Glomerular visceral epithelial cell (primary cell): ENCODE measurements around the gene MARCHF2.

Experiments
- DNase-seq: peaks from one replicate; pipeline ENCODE4 v3.0.0-alpha.2; 2016; ENCODE audit errors: extremely low spot score

Gene MARCHF2

DNA sequence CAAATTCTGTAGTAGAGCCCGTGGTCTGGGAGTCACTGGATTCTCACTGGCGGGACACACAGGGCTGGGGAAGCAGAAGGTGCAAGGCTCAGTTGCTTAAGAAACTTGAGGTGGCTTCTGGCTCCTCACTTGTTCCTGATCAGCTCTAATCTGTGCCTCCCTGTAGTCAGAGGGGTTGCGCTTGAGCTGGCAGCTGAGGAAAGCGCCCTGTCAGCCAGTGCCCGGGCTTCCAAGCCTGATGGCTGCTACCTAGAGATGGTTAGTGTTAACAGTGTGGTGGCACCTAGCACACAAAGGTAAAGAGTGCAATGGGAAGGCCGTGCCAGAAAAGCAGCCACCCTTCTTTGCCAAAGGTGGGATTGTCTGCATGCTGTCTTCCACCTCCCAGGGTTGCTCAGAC, 40.5 kb downstream of the MARCHF2 start:
- no peak for DNase-seq

DNA sequence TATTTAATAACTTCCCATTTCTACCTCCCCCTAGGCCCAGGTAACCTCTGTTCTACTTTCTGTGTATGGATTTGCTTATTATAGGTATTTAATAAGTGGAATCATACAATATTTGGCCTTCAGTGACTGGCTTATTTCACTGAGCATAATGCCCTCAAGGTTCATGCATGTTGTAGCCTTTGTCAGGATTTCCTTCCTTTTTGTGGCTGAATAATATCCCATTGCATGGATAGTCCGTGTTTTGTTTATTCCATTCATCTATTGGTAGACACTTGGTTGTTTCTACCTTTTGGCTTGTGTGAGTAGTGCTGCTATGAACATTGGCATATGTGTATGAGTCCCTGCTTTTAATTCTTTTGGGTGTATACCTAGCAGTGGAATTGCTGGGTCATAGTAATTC, 41.1 kb downstream of the MARCHF2 start:
- DNase-seq: no peak

DNA sequence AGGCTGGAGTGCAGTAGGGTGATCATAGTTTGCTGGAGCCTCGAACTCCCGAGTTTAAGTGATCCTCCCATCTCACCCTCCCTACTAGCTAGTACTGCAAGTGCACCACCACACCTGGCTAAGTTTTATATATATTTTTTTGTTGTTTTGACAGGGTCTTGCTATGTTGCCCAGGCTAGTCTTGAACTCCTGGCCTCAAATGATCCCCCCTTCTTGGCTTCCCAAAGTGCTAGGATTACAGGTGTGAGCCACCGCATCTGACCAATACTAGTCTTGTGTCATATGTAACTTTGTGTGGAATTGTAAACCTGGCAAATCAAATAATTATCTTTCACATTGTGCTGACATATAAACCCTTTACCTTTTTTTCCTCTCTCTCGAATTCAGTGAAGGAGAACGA, 41.9 kb downstream of the MARCHF2 start:
- DNase-seq: no peak

DNA sequence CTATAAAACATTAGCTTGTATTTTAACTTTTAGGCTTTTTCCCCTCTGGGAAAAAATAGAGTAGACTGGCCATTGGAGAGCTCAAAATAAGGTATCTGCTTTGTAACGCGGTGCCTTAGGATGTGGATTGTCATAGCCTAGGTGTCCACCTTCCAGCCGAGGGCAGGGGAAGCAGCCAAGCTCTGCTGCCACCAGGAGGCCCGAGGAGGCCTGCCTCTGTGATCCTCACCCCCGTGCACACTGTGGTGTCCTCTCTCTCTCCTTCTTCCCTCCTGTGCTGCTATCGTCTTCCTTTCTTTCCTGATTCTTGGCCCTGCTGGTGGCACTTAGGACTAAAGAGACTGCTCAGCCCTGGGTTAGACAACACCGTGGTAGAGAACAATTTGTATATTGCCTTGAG, 43.0 kb downstream of the MARCHF2 start:
- no peak for DNase-seq

DNA sequence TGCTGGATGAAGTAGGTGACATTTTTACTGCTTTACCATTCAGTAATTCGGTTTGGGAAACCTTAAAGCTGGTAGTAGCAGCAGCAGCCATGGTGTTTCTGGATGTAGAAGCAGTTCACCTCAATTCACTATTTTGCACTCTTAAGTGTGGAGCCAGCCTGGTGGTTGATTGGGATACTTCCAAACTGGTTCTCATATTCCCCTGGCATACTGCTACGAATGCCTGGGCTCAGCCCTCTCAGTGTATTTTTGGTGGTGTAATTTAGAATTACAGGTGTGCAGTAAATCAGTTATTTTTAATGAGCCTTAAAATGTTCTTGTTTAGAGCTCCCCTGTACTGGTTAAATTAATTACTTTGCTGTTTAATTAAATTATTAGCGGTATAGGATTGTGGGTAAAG, 44.1 kb downstream of the MARCHF2 start:
- no peak for DNase-seq

DNA sequence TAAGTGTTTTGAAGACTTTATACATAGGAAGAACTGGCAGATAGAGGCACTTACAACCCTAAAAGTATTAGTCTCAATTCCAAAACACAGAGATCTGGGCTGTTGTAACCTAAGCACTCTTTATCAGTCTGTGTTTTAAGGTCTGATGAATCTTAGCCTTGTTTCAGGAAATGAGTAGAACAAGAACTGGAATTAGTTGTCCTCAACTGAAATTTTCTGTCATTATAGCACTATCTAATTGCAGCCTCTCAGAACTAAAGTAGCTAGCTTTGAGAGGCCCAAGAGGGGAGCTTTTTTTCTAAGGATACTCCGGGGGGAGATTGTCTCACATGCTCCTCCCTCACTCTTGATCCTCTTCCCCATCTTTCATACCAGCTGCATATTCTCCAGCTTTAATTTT, 44.7 kb downstream of the MARCHF2 start:
- DNase-seq: no peak

DNA sequence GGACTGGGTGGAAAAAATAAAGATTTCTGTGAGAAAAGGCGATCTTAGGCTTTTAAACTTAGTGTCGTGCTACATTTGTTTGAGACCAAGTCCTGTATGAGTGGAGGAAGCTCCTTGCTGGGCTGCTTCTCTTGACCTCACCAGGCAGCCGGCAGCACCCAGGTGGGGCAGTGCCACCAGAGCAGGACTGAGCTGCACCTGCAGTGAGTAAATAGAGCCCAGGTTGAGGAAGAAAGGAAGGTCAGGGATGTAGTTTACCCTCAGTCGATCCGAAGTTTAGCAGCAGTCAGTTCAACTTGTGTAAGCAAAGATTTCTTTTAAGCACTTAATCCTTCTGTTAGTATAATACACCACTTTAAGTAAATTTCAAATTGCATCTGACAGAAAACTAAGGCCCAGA, 45.3 kb downstream of the MARCHF2 start:
- no peak for DNase-seq

DNA sequence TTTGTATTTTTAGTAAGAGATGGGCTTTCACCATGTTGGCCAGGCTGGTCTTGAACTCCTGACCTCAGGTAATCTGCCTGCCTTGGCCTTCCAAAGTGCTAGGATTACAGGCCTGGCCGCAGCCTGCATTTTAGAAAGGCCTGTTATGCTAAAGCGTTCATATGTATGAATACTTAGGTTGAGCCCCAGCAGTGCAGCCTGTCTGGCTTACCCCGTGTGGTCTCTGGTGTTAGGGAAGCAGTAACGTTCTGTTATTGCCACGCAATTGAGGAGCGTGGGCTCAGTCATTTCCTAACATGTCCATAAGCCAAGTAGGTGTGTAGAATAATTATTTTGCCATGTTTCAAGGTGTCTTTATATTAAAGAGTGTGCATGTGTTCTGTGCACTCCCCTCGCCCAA, 46.0 kb downstream of the MARCHF2 start:
- no peak for DNase-seq

DNA sequence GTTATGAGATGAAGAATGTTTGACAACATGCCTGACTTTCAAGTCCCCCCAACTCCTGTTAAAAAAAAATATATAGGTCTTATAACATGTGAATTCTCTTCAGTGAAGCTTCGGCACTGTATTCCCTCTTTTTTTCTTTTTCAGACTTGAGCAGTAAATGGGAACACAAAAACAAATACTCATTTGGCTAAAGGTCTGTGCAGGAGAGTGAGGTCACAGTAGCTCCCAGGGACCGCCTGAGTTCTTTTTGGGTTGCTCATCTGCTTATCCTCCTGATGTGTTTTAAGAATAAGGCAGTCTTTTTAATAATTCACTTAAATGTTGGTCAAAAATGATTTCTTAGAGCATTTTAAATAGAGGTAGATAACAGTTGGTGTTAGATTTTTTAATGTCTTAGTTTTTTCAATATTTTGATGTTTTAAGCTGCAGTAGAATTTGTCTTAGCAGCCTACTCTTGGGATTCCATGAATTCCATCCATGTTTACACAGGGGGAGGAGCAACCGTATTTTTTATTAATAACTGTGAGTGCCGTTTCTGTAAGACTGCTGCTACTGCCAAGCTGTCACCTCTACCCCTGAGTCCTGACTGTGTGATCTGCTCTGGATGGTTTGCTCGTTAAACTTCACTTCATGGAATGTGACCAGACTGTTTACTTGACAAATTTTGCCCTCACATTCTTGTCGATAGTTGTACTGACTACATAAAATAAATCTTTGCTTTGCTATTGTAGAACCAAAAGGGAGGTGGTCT, 46.6 kb downstream of the MARCHF2 start:
- DNase-seq: peak; percentile 44

DNA sequence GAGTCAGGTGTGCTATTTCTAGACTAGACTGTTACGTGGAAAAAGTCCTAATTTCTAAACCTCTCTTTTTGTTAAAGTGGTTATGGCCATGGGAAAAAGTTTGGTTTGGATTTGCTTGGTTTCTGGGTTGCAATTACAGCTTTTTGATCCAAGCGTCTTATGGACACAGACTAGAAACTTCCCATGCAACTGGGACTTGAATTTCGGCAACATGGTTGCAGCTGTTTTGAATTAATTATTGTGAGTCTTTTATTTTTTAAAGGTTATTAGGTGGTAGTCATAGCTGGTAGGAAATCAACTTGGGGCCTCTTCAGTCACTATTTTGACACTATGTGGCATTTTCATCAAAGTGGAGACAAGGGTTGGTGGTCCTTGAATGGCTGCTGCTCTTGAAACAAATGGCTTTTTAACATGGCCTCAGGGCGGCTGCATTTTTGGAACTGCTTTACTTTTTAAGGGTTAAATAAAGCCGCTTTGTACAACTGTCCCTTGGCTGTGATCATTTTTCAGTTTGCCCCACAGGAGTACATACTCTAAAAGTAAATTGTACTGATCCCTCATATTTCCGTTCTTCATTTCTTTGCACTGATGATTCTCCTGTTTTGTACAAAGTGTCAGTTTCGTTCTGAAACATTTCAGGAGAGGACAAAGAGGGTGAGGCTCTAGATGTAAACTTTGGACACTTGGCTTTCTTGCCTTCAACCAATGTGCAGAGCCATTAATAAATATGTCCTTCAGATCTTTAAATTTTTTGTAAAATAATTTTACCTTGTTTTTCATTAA, 47.6 kb downstream of the MARCHF2 start:
- no peak for DNase-seq

DNA sequence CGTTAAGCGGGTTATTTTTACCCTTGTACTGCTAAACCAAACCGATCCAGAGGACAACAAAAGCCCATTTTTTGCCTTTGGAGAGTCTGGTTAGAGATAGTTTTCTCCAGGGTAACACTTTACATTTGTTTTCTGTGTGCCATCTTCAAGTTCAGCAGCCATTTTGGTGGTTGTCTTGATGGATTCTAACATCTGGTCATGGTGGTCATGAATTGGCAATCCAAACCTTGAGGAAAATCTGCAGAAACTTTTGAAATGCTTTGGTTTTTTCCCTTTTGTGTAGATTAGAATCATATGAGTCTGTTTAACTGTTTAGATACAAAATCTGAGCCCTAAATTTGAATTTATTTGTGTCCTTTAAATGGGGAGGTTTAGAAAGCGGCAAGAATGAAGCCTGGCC, 48.3 kb downstream of the MARCHF2 start:
- DNase-seq: no peak

DNA sequence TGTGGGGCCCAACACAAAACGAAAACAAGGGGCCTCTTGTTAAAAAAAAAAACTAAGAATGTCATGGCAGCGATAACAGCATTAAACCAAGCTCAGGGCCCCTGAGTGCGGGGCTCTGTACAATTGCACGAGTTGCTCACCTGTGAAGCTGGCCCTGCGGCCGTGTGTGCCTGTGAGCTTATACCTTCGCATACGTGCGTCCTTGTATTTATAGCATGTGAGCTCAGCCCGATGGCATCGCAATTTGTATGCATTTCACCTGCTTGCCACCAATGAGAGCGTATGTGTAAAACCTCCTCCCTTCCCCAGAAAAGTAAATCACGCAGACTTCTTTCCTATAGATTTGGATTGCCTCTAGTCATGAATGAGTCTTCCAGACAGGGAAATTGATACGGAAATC, 48.8 kb downstream of the MARCHF2 start:
- DNase-seq: no peak

DNA sequence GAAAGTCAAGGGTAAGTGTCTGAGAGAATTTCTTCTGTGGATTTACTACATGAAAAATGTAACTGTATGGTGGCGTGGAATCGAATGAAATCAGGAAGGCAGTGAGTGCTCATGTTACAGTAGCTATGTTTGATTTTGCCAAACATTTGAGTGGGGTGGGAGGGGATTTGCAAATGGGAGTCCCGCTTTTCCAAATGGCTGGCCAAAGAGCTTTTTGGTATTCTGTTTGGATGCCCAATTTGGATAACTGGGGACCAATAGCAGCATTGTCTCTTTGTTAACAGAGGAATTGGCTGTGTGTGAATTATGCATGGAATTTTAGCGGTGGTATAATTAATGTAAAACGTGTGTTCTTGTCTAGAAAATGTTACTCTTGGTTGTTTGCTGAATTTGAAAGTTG, 49.5 kb downstream of the MARCHF2 start:
- no peak for DNase-seq

DNA sequence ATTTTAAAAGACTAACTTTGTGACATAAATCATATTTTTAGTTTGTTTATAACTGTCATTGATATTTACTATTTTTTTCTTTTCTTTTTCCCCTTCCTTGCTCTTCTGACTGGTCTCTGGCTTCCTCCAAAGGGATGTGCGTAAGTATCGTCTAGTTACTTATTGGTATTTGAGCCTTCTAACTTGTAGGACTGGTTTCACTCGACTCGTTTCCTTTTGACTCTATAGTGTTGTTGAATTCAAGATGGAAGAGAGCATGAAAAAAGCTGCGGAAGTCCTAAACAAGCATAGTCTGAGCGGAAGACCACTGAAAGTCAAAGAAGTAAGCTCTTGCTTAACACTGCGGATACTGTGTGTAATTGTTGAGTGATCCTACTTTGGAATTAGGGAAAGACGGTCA, 50.3 kb downstream of the MARCHF2 start:
- no peak for DNase-seq

DNA sequence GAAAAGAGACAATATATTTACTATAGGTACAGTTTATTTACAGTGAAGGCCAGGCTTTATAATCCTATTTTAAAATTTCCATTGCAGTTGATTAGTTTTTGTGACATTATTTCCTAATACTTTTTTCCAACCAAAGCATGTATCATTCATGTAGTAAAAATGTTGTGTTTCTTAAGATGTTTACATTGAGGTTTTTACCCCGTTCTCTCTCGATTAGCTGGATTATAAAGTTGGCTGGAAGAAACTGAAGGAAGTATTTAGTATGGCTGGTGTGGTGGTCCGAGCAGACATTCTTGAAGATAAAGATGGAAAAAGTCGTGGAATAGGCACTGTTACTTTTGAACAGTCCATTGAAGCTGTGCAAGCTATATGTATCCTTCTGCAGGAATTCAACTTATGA, 52.9 kb downstream of the MARCHF2 start:
- DNase-seq: no peak

DNA sequence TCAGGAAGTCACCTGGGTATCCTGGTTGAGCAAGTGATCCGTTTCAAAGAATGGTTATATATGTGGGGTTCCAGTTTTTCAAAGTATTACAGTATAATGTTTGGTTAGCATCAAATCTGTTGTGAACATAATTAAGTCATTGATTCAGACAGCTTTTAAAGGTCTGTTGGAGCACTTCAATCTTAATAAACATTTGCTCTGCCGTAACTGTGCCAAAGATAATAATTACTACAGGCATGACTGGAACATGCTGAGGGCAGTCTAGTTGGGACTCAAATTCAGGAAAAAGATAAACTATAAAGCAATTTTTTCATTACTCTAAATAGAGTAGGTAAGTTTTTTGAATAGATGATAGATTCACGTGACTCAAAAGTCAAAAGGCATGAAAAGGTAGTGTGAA, 55.0 kb downstream of the MARCHF2 start:
- no peak for DNase-seq

DNA sequence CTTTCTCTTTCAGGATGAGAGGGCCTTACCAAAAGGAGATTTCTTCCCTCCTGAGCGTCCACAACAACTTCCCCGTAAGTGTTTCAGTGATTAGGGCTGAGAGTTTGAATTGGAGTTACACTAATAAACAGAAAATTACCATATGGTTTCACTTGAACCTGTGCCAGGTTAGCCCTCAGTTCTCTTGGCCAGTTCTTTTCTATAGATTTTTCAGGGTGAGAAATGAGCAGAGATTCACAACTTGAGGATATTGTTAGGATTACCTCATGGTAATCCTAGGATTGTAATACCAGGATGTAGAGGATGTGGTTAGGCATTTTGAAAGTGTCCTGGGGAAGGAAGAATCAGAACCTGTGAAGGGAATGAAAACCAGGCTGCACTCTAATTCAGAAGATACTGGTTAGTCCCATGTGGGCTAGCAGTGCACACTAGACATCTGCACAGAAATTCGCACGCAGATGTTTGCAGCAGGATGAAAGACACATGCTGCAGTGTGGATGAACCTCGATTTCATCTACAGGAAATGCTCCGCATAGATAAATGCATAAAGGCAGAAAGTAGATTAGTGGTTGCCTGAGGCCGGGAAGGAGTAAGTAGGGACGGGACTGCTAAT, 55.8 kb downstream of the MARCHF2 start:
- DNase-seq: no peak

DNA sequence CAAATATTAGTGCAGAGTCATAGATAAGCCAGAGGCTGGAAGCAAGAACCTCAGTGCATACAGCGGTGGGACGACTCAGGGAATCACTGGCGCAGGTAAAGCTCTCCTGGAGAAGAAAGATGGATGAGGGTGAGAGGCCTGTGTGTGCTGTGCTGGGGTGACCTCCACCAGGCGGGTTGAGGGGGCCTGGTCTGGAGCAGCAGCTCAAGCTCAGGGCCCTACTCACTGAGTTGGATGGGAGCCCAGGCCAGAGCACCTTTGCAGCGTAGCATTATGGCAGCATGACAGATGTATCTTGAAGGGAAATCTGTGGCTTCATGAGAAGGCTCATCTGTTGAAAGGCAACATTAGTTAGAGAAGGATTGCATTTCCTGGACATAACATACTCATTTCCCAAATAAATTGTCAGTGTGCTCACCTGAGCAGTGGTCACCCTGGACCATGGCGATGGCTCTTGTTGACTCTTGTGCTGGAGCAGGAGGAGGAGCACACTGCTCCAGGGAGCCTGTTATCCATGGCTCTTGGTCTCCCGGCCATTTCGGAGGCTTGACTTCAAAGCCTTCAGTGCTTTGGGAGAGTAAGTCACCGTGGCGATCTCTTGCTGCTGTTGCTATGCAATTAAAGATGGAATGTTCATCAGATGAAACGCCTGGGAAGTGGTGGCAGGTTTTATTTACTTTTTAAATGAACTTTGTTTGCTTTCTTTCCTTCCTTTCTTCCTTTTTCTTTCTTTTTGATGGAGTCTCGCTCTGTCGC, 56.7 kb downstream of the MARCHF2 start:
- DNase-seq: no peak

DNA sequence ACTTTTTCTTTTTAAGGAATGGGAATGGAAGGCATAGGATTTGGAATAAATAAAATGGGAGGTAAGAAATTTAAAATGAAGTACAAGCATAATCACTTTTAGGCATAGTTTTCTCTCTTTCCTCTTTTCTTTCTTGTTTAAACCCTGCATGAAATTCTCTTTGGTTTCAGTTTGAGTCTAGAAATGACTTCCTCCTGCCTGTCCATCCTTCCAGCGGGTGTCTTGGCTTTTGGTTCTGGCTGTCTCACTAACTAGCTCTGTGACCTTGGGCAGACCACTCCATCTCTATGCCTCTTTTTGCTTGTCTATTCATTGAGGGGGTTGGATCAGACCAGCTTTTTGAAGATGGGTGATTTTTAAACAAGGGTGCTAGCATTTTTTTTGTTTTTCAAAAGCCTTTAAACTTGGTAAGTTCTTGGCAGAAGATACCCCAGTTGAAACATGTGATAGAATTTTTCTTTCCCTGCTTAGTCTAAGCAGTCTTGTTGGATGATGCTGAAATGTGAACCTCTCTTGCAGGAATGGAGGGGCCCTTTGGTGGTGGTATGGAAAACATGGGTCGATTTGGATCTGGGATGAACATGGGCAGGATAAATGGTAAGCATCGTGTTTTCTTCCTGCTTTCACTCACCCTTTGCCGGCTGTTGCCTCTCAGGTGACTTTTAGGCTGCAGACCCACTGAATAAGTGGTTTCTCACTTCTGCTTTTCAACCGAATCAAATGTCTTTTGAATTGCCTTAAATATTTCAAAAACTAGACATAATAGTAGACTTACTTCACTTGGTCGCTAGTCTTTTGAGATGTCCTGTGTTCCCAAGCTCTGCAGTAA, 60.8 kb downstream of the MARCHF2 start:
- DNase-seq: no peak

DNA sequence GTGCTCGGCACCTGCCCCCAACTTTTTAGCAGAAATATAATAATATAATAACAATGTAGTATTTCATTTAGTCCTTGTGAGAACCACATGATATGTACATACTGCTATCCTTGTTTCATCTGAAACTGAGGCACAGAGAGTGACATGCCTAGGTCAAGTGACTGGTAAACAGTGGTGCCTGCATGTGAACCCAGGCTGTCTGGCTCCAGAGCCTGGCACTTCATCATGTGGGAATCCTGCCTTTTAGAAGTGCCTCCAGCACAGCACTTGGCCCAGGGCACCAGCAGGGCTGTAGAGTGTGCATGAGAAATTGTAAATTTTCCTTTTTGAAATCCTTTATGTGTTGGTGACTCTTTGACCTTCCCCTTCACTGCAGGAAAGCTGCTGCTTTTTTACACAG, 61.9 kb downstream of the MARCHF2 start:
- no peak for DNase-seq

DNA sequence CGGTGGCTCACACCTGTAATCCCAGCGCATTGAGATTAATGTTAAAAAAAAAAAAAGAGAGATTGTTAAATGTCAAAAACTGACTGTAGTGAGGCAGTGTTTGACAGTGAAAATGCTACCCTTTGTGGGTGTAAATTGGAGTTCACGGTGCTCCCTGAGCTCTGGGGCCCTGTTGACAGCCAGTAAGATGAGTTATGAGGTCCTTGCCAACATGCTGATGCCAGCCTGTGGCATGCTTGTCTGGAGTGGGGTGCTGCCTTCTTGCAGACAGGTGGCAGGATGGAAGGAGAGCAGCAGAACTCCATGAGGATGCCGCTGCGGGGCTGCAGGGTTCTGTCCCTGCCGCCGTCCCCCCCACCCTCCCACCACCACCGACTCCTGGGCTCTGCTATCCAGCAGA, 63.4 kb downstream of the MARCHF2 start:
- DNase-seq: no peak
